Measurements from ENCODE around the gene COG8. TPM values are rescaled to one million over a fixed set of nuclear protein-coding genes. Genes with fewer than 3 reads are reported as not detected.

Gene COG8
- total and polyA plus RNA-seq, 10 of the 15 experiments (the other 5 are each of a cell fraction or from before 2014, with no cell fraction given): 2.8 to 39.6 (median 23.8) TPM

DNA sequence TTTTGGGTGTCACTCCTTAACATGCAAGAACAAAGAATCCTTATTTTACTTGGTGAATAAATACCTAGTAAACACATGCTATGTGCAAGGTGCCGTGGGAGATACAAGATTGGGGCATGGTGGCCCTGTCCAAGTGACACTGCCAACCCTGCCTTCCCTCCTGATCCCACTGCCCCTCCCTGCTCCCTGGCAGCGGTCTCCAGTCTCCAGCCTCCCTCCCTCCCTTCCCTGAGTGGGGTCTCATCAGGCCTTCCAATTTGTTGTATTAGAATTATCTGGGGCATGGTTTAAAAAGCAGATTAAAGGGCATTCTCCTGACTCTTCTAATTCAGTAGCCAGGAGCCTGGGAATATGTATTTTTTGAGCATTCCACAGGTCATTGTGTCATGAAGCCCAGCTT, 24.7 kb upstream of the COG8 start (continued):
- TF ChIP-seq, protein P1, sequence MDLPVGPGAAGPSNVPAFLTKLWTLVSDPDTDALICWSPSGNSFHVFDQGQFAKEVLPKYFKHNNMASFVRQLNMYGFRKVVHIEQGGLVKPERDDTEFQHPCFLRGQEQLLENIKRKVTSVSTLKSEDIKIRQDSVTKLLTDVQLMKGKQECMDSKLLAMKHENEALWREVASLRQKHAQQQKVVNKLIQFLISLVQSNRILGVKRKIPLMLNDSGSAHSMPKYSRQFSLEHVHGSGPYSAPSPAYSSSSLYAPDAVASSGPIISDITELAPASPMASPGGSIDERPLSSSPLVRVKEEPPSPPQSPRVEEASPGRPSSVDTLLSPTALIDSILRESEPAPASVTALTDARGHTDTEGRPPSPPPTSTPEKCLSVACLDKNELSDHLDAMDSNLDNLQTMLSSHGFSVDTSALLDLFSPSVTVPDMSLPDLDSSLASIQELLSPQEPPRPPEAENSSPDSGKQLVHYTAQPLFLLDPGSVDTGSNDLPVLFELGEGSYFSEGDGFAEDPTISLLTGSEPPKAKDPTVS (IDR thresholded peaks at IDR 0.05; ENCODE audit: low read depth, low read length): no peak
- TF ChIP-seq, protein P2, sequence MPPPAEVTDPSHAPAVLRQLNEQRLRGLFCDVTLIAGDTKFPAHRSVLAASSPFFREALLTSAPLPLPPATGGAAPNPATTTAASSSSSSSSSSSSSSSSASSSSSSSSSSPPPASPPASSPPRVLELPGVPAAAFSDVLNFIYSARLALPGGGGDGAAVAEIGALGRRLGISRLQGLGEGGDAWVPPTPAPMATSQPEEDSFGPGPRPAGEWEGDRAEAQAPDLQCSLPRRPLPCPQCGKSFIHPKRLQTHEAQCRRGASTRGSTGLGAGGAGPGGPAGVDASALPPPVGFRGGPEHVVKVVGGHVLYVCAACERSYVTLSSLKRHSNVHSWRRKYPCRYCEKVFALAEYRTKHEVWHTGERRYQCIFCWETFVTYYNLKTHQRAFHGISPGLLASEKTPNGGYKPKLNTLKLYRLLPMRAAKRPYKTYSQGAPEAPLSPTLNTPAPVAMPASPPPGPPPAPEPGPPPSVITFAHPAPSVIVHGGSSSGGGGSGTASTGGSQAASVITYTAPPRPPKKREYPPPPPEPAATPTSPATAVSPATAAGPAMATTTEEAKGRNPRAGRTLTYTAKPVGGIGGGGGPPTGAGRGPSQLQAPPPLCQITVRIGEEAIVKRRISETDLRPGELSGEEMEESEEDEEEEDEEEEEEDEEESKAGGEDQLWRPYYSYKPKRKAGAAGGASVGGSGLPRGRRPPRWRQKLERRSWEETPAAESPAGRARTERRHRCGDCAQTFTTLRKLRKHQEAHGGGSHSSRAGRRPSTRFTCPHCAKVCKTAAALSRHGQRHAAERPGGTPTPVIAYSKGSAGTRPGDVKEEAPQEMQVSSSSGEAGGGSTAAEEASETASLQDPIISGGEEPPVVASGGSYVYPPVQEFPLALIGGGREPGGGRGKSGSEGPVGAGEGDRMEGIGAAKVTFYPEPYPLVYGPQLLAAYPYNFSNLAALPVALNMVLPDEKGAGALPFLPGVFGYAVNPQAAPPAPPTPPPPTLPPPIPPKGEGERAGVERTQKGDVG (CRISPR knock-in tag; IDR thresholded peaks at IDR 0.05): no peak
- no peak for TF ChIP-seq EZH2 (IDR thresholded peaks at IDR 0.05; ENCODE audit: borderline replicate concordance, control insufficient read depth, low read depth, low read length)
- no peak for TF ChIP-seq JUNB (IDR thresholded peaks at IDR 0.05)
- TF ChIP-seq, protein P3, sequence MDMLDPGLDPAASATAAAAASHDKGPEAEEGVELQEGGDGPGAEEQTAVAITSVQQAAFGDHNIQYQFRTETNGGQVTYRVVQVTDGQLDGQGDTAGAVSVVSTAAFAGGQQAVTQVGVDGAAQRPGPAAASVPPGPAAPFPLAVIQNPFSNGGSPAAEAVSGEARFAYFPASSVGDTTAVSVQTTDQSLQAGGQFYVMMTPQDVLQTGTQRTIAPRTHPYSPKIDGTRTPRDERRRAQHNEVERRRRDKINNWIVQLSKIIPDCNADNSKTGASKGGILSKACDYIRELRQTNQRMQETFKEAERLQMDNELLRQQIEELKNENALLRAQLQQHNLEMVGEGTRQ (IDR thresholded peaks at IDR 0.05; ENCODE audit: borderline replicate concordance, low read depth, low read length): no peak
- TF ChIP-seq HDAC6 (IDR thresholded peaks at IDR 0.05; ENCODE audit: unreplicated experiment): no peak

DNA sequence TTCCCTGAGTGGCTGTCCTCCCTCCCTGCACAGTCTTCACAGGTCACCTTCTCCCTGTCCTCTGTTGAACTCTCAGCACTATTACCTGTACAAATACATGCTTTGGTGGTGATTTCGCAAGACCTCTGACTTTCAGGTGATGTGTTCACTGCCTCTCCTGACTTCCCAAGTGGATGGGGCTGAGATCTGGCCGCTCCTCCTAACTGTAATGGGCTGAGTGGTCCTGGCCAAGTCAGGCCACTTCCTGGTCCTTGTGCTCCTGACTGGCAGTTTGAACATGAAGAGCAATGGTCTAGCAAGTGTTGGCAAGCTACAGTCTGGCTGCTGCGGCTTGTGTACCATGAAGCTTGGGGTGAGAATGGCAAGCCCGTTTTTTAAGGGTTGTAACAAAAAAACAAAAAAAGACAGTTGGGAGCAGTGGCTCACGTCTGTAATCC, 23.9 kb upstream of the COG8 start:
- intact Hi-C loops (cut with micrococcal nuclease; ENCODE audit: unreplicated experiment) (no loop called here), in situ Hi-C loops (cut with MboI) (no loop called here)
- ChIA-PET POLR2A (no interaction called here), RAD21 (ENCODE audit: unreplicated experiment) (no interaction called here), CTCF (no interaction called here), SMC1A (ENCODE audit: uncharacterized antibody, unreplicated experiment) (interaction anchor here (0.7 kb wide), 1 partner anchor 107 kb away, joined by 3 read pairs; no protein-coding TSS in a partner anchor)
- H3K4me2 ChIP-seq (ENCODE audit: control insufficient read depth, insufficient read depth): no peak overlapping the region
- H3K27ac ChIP-seq (ENCODE audit: control insufficient read depth, insufficient read depth): no peak overlapping the region
- no peaks in the 10 kb centered on the region for H3K4me1 ChIP-seq (ENCODE audit: control insufficient read depth, insufficient read depth, low read length)
- H3K79me2 ChIP-seq (ENCODE audit: control insufficient read depth, insufficient read depth, low read length): no peaks in the 10 kb centered on the region
- no peaks in the 10 kb centered on the region for H4K20me1 ChIP-seq (ENCODE audit: control insufficient read depth, insufficient read depth)
- H3K9ac ChIP-seq (ENCODE audit: control insufficient read depth, insufficient read depth, low read length): no peak overlapping the region
- no peak overlapping the region for H3K4me3 ChIP-seq
- TF ChIP-seq NFIC (IDR thresholded peaks at IDR 0.05; ENCODE audit: low read depth, low read length): no peak
- TF ChIP-seq RELA (IDR thresholded peaks at IDR 0.05; ENCODE audit: borderline replicate concordance, partially characterized antibody): no peak
- TF ChIP-seq SRF (IDR thresholded peaks at IDR 0.05; ENCODE audit: low read depth in 2 of 2, low read length in 2 of 2): no peak
- TF ChIP-seq ZNF207 (IDR thresholded peaks at IDR 0.05; ENCODE audit: borderline replicate concordance): no peak
- no peak for TF ChIP-seq NBN (IDR thresholded peaks at IDR 0.05)
- no peak for TF ChIP-seq RAD51 (IDR thresholded peaks at IDR 0.05)
- no peak for TF ChIP-seq SREBF1 (IDR thresholded peaks at IDR 0.05; ENCODE audit: low read length)
- TF ChIP-seq KDM1A (IDR thresholded peaks at IDR 0.05; ENCODE audit: borderline replicate concordance): no peak
- TF ChIP-seq, protein P4, sequence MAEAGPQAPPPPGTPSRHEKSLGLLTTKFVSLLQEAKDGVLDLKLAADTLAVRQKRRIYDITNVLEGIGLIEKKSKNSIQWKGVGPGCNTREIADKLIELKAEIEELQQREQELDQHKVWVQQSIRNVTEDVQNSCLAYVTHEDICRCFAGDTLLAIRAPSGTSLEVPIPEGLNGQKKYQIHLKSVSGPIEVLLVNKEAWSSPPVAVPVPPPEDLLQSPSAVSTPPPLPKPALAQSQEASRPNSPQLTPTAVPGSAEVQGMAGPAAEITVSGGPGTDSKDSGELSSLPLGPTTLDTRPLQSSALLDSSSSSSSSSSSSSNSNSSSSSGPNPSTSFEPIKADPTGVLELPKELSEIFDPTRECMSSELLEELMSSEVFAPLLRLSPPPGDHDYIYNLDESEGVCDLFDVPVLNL (IDR thresholded peaks at IDR 0.05; ENCODE audit: low read depth, low read length): no peak
- TF ChIP-seq RBBP5 (conservative IDR thresholded peaks at IDR 0.05): no peak
- no peak for TF ChIP-seq NFYB (IDR thresholded peaks at IDR 0.05; ENCODE audit: insufficient read depth, low read depth, low read length)
- TF ChIP-seq ZBED1 (IDR thresholded peaks at IDR 0.05; ENCODE audit: borderline replicate concordance): no peak
- H2AFZ ChIP-seq (ENCODE audit: control insufficient read depth, low read depth, low read length): no peak overlapping the region
- no peaks in the 10 kb centered on the region for H3K27me3 ChIP-seq (replicated peaks in 1 of 2; ENCODE audit: control insufficient read depth in 2 of 2, insufficient read depth in 2 of 2, low read length in 1 of 2)
- peaks cover 14 to 29% of the 10 kb centered on the region in 2 experiments for H3K36me3 ChIP-seq (ENCODE audit: control insufficient read depth in 2 of 2, insufficient read depth in 2 of 2, low read length in 1 of 2)
- WGBS (ENCODE audit: insufficient coverage, insufficient replicate concordance, low lambda C conversion rate, missing lambda C conversion rate): 77% methylated on average over 5 of the region's 5 CpGs
- H3K9me3 ChIP-seq (replicated peaks; ENCODE audit: control insufficient read depth, insufficient read depth, low read length): no peaks in the 10 kb centered on the region
- FAIRE-seq (no peak), ATAC-seq (no peak), DNase-seq (ENCODE audit: low read depth, low spot score) (no peak)
- BruUV-seq (replicated peaks): no TSS peak
